Panc1 (cell line): ENCODE results near the gene ACOXL. TPM values are rescaled to one million over a fixed set of nuclear protein-coding genes. Genes with fewer than 3 reads are reported as not detected.
A peak's percentile ranks its signal among the peaks of the same experiment; 100 is the strongest.

ENCODE experiments used
- ATAC-seq: fragments of 200-7000 bp; cut with Tn5 transposase; 2 replicates; pipeline ENCODE4 v1.9.1; 2020; ENCODE audit warnings: mild to moderate bottlenecking, moderate library complexity
- BruUV-seq: library from RNA; stranded (reverse); fragments of 400-500 nt; replicated peaks from 2 replicates; lab custom pipeline; 2021; lab: Mats Ljungman, UMichigan
- CTCF ChIA-PET: fragments of 300-600 bp; sonication (Branson Sonifier 250); formaldehyde crosslinking; loops from one replicate; lab custom pipeline; 2022; ENCODE audit warnings: antibody characterized with exemption; lab: Charles Lee
- POLR2A ChIA-PET: fragments of 300-600 bp; sonication (Branson Sonifier 250); formaldehyde crosslinking; loops from one replicate; lab custom pipeline; 2022; ENCODE audit warnings: antibody characterized with exemption; lab: Charles Lee
- DNase-seq: peaks from one replicate; pipeline ENCODE4 v3.0.0-alpha.2; 2010; ENCODE audit warnings: low read depth, low spot score
- H3K27ac ChIP-seq: 2 replicates; pipeline ENCODE4 v1.5.1; 2011; ENCODE audit warnings: mild to moderate bottlenecking, low read length, inconsistent platforms
- H3K27me3 ChIP-seq: fragments of 200-500 bp; sonication (Bioruptor generic); 2 replicates; pipeline ENCODE4 v1.6.0; 2014; ENCODE audit warnings: low read length, inconsistent platforms; ENCODE audit not compliant: control insufficient read depth, insufficient read depth
- H3K36me3 ChIP-seq: fragments of 200-500 bp; sonication (Bioruptor generic); 2 replicates; pipeline ENCODE4 v1.5.1; 2014; ENCODE audit warnings: inconsistent platforms, mild to moderate bottlenecking, low read length, moderate library complexity; ENCODE audit not compliant: control insufficient read depth, insufficient read depth
- H3K4me1 ChIP-seq: 2 replicates; pipeline ENCODE4 v1.5.1; 2011; ENCODE audit warnings: inconsistent platforms, mild to moderate bottlenecking, low read length, moderate library complexity; ENCODE audit not compliant: control insufficient read depth, insufficient read depth
- H3K4me3 ChIP-seq, 2 experiments: 2 replicates each; pipeline ENCODE4 v1.5.1; 2011 to 2012; ENCODE audit warnings: low read depth in 2 of 2, low read length in 2 of 2, mild to moderate bottlenecking in 2 of 2, inconsistent platforms in 1 of 2, moderate library complexity in 1 of 2
- H3K9me3 ChIP-seq: fragments of 200-500 bp; sonication (Bioruptor generic); 2 replicates; pipeline ENCODE4 v1.5.1; 2014; ENCODE audit warnings: low read depth, mild to moderate bottlenecking, inconsistent platforms, low read length, moderate library complexity; ENCODE audit not compliant: control insufficient read depth, insufficient read depth
- CTCF ChIP-seq: fragments of 450-650 bp; IDR thresholded peaks from 2 replicates; pipeline ENCODE4 v1.5.1; 2017; ENCODE audit warnings: mild to moderate bottlenecking
- POLR2AphosphoS5 ChIP-seq: IDR thresholded peaks from 2 replicates; pipeline ENCODE4 v1.6.1; 2012; ENCODE audit warnings: mild to moderate bottlenecking, low read depth, low read length, moderate library complexity
- REST ChIP-seq, 2 experiments: IDR thresholded peaks; 2 replicates each; pipeline ENCODE4 v1.6.1; 2011 to 2012; ENCODE audit warnings: low read depth in 2 of 2, control low read depth in 1 of 2, low read length in 1 of 2, mild to moderate bottlenecking in 1 of 2, moderate library complexity in 1 of 2; ENCODE audit not compliant: insufficient read depth in 1 of 2
- SIN3A ChIP-seq: IDR thresholded peaks from 2 replicates; pipeline ENCODE4 v1.6.1; 2012; ENCODE audit warnings: low read depth, mild to moderate bottlenecking, low read length, moderate library complexity, borderline replicate concordance; ENCODE audit not compliant: insufficient read depth
- TCF7L2 ChIP-seq: IDR thresholded peaks from 2 replicates; pipeline ENCODE4 v1.6.1; 2011; ENCODE audit warnings: mild to moderate bottlenecking, low read depth, low read length, inconsistent platforms
- in situ Hi-C: cut with HindIII; loops from 2 replicates; pipeline ENCODE4 v1.10.0; 2016; ENCODE audit warnings: low sequenced_read_pairs, low pct_unique_long_range_greater_than_20kb
- intact Hi-C: fragments of 100-400 bp; cut with micrococcal nuclease; formaldehyde crosslinking; loops from one replicate; pipeline ENCODE4 v1.10.0; 2022; ENCODE audit not compliant: unreplicated experiment
- total RNA-seq: library from RNA; stranded (reverse); gene quantifications from one replicate; pipeline ENCODE4 v1.2.1, GENCODE V29; 2021; ENCODE audit not compliant: unreplicated experiment

The ACOXL gene
- total RNA-seq, 1 experiment from 2014 or later, result 4.9 TPM

GRCh38 chr2:110955556-110955955 is 223.2 kb downstream of the ACOXL start:
- Histone ChIP-seq H3K4me3 (no peak overlapping the region), H3K27ac (no peak overlapping the region), H3K9me3 (no peaks in the 10 kb centered on the region), H3K4me1 (no peaks in the 10 kb centered on the region), H3K27me3 (peaks cover 12% of the 10 kb centered on the region), H3K36me3 (no peaks in the 10 kb centered on the region)
- no peak for DNase-seq
- TF ChIP-seq TCF7L2 (no peak), POLR2AphosphoS5 (no peak), REST (IDR thresholded peaks at IDR 0.05; ENCODE audit: insufficient read depth in 1 of 2, low read depth in 2 of 2, low read length in 1 of 2) (no peak), CTCF (no peak), SIN3A (no peak)
- BruUV-seq, result TSS peak; percentile 41
- no peak for ATAC-seq
- CTCF ChIA-PET, result no interaction called here
- POLR2A ChIA-PET, result no interaction called here
- in situ Hi-C loops, result no loop called here
- intact Hi-C loops, result no loop called here

- no peaks in the 10 kb centered on the region for H3K36me3 ChIP-seq
- no peak for TF ChIP-seq REST (IDR thresholded peaks at IDR 0.05; ENCODE audit: insufficient read depth in 1 of 2, low read depth in 2 of 2, low read length in 1 of 2)
- no peak for TF ChIP-seq SIN3A
- TF ChIP-seq POLR2AphosphoS5, result no peak
- no peak for TF ChIP-seq TCF7L2
- no peak for TF ChIP-seq CTCF
- H3K27me3 ChIP-seq, result peaks cover 4% of the 10 kb centered on the region; the same call in 1 of the 2 replicates
- ATAC-seq, result no peak
- H3K9me3 ChIP-seq, result no peaks in the 10 kb centered on the region
- H3K4me3 ChIP-seq, result no peak overlapping the region
- intact Hi-C loops (no loop called here), in situ Hi-C loops (no loop called here)
- H3K27ac ChIP-seq, result no peak overlapping the region
- no peaks in the 10 kb centered on the region for H3K4me1 ChIP-seq
- DNase-seq, result no peak
- BruUV-seq, result no TSS peak
- ChIA-PET CTCF (no interaction called here), POLR2A (no interaction called here)
These were observed 224.9 kb downstream of the ACOXL start for GRCh38 chr2:110957293-110957692.
